Stimulated activated CD8-positive, alpha-beta memory T cell treated with anti-CD3 and anti-CD28 coated beads, Interleukin-12 subunit alpha, Interleukin-12 subunit beta, amount 100 ng/mL, for 24 hours (primary cell): ENCODE measurements around the gene PTK6.

Experiments used
- DNase-seq: peaks from one replicate; pipeline ENCODE4 v3.0.0-alpha.2; 2020; ENCODE audit errors: extremely low read depth

The PTK6 gene

DNA sequence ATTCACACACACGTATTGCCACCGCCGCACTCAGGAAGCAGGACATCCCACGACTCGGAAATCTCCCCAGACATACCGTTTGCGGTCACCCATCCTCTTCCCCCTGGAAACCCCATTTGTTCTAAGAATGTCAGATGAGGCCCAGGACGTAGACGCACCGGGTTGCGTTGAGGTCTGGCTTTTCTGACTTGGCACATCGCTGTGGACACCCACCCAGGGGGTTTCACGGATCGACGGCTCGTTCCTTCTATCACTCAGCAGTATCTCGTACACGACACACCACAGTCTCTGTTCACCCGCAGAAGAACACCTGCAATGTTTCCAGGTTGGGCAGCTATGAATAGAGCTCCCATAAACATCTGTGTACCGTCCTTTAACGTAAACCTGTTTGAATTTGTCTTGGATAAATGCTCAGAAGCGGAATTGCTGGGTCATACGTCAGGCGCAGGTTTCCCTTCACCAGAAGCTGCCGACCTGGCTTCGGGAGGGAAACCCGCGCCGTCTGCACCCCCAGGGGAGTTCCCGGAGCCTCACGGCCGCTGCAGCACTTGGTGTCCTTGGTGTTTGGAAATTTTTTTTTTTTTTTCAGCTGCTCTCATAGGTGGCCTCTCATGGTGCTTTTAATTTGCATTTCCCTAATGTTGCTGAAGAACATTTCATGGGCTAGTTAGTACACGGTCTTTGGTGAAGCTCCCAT, 29.0 kb downstream of the PTK6 start:
- no peak for DNase-seq

DNA sequence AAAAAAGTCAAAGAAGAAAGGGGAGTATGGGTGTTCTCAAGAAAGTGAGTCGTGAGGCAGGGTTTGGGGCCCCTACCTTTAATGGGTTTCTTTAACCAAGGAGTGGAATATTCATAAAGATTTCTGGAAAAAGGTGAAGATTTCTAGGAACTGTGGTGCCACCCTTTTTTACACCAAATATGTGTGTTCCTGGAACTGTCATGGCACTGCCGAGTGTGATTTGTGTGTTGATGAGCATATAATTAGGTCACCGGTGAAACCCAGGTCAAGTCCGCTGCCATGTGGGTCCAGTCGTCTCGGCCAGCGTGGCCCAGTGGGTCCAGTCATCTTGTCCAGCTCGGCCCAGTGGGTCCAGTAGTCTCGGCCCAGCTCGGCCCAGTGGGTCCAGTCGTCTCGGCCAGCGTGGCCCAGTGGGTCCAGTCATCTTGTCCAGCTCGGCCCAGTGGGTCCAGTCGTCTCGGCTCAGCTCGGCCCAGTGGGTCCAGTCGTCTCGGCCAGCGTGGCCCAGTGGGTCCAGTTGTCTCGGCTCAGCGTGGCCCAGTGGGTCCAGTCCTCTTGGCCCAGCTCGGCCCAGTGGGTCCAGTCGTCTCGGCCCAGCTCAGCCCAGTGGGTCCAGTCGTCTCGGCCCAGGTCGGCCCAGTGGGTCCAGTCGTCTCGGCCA, 30.0 kb downstream of the PTK6 start:
- no peak for DNase-seq

DNA sequence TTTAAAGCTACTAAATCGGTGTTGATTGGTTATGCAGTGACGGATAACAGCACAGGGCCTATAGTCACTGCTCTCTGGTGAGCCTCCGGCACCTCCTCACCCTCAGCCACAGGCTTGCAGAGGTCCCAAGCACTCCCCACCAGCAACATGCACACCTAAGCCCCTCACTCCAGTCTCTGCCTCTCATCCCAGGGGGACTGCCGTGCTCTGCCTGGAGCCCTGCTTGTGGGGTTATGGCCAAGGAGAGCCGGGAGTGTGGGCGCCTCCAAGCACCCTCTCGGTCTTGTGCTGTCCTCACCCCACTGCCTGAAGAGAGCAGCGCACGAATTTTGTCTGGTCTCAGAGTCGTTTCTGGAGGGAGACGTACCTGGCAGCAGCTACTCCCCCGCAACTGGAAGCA, 31.5 kb downstream of the PTK6 start:
- no peak for DNase-seq

DNA sequence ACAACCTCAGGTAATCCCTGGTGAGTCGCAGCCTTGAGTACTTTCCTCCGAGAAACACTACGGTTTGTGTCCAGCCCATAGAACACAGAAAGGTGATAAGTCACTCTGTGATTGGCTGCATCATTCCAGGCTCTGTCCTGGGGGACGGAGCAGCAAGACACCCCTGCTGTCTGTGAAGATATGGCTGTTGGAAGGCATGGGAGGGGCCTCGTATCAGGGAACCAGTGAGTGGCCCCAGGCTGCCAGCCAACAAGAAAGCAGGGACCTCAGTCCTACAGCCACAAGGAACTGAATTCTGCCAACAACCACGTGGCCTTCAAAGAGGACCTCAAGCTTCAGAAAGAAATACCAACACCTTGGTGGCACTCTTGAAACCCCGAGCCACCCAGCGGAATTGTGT, 31.9 kb downstream of the PTK6 start:
- no peak for DNase-seq

DNA sequence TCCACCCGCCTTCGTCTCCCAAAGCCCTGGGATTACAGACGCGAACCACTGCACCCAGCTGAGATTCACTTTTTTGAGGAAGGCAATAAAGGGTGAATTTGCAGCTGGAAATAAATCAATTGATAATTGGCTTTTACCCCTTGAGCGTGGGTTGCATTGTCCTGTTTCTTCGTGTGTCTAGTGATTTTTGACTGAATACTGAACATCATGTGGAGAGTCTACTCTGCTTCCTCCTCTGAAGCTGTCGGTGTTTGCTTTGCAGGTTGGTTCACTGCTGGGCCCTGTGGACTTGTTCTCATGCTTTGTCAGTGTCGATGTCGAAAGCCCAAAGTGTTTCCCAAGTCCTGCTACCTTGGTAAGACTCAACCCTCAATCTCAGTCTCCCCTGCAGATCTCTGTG, 32.5 kb downstream of the PTK6 start:
- no peak for DNase-seq

DNA sequence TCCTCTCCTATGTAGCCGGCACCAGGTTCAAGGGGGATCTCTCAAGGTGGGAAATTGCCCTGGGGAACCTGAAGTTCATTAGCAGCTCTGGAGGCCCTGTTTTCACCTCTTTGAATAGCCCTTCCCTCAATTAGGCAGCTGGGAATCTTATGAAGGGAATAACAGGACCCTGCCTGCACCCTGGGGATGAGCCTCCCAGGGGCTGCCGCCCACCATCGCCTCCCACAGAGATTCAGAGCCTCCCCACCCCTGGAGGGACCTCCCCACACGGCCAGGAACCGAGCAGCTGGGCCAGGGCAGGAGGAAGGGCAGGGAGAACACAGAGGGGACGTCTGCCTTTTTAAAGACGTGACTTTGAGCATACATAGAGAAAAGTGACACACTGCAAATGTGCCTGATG, 33.7 kb downstream of the PTK6 start:
- DNase-seq: no peak

DNA sequence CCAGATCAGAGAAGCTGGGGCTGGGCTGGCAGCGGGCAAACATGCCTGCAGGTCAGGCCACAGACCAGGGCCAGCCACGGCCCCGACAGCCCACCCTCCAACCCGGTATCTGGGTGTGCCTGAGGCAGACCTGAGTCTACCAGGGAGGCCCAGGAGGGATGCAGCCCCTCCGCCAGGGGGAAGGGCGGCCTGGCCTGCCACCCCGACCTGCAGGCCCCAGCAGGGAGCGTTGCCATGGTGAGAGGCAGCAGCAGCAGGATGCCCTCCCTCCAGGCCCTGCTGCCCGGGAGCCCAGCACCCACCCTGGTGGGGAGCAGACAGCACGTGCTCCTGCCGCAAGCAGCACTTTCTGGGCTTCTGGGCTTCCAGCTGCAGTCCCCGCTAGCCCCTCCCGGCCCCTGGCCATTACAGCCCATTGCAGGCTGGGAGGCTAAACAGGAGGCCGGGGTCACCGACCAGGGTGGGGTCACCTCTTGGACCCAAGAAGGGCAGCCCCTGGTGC, 34.5 kb downstream of the PTK6 start:
- no peak for DNase-seq

DNA sequence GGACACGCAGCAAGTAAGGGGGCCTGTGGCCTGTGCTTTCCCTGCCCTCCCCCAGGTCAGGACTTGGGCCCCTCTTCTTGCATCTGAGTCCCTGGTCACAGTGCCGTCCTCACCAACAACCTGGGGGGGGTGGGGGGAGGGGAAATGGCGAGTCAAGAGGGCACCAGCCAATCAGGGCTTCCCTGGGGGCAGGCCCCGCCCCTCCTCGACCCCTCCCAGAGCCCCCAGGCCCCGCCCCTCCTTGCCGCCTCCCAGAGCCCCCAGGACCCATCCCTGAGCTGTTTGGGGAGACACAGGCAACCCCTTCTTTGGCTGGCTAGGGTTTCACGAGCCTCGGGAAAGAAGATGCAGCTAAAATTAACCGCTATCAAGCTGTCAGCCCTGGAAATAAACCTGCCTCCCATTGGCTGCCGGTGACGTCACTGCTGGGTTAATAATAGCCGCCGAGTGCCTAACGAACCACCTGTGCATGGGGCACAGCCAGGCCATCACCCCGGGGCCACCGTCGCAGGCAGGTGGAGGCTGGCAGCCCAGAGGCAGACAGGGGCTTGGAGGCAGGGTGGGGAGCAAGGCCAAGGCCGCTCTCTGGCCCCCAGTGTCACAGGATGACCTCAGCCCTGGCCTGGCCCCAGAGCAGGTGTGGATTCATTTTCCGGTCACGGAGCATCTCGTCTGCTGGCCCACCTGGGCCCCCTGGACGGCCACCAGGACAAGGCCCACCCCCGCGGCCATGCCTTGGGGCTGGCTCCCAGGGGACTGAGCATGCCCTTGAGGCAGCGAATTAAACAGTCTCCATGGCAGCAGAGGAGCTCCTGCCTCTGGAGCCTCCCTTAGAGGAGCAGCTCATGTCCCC, 35.1 kb downstream of the PTK6 start:
- DNase-seq: no peak

DNA sequence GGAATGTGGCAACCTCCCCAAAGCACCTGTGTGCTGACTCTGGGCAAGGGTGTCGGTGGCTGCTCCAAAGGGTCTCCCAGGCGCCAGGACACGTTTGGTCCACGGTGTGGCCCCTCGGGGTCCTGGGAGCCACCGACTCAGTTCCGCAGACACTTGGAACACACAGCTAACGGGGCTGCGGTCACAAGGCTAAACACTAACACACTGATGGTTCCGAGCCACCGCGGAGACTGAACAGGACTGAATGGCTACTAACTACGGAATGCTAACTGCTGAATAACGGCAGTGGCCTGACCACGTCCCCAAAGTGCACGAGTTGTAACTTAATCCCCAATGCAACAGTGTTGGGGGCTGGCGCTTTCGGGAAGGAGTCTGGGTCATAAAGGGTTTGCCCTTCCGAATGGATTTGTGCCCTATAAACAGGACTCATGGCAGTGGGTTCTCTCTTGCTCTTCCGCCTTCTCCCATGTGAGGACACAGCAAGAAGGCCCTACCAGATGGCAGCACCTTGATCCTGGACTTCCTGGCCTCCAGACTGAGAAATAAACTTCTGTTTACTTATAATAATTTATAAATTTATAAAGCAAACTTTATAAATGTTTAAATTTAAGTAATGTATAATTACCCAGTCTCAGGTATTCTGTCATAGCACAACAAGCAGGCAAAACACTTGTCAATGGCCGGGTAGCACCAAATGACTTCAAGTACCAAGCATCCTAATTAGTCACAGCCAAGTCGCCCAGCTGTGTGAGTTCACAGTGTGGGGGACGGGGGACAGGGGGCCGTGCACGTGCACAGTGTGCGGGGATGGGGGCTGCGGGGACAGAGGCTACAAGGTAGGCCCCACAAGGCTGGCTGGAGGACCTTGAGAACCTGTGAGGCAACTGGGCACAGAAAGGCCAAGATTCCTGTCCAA, 36.0 kb downstream of the PTK6 start:
- no peak for DNase-seq

DNA sequence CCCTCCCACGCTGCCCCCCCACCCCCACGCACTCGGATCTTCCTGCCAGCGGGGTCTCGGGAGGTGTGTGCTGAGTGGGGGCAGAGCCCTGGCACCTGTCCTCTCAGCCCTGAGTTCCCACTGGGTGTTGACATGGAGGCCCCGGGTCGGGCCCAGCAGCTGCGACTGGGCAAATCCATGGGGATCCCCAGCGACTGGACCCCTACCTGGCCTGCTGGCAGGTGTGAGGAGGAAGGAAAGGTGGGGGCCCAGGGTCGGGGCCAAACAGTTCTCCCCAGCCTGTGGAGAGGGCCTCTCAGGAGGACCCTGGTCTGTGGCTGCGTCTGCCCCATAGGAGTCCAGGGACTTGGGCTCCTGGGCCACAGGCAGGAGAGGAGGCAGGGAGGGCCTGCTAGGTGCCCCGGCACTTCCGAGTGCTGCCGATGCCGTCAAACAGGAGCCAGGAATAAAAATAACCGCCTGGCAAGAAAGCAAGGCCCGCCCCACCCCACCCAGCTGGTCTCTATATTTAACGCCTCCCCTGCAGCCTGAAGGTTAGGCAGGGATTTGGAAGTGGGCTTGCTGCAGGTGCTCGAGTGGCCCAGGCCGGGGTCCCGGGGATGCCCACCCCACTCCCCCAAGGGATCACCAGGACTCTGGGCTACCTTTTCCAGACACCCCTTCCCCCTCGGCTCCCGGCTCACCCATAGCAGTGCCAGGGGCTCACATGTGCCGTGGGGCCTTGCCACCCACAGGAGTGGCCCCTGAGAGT, 36.9 kb downstream of the PTK6 start:
- no peak for DNase-seq

DNA sequence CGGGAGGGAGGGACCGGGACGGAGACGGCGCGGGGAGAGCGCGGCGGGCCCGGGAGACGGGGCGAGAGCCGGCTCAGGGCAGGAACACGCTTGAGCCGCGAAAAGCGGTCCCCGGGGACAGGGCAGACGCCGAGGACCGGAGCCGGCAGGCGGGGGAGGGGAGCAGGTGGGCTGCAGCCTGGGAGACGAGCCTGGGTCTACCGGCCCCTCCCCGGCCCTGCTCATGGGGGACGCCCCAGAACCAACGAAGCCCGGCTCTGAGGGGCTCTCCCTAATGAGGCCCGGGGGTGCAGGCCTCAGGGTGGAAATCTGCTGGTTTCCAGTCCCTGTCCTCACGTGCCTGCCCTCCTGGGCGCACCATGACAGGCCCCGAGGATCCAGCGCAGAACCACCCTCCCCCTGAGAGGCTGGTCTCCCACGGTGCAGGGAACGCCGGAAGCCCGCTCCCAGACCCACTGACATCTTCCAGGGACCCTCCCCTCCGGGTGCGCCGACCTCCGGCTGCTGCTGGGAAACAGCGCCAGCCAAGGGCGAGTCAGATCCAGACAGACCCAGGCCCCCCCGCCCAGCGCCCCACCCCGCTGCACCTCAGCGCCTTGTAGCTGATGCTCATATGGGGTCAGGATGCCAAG, 37.7 kb downstream of the PTK6 start:
- DNase-seq: no peak

DNA sequence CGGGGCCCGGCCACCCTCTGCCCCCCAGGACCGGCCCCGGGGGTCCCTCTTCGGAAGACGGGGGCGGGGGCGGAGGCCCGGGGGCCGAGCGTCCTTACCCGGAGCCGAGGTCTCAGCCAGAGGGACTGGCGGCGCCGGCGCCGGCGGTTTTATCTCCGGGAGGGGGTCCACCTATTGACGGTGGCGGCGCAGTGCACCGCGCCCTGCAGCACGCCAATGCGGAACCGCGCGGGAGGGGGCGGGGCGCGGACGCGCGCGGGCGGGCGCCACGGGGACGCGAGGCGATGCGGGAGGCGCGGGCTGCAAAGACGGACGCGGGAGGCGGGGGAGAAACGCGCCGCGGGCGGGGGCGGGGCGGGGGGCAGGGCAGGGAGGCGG, 38.2 kb downstream of the PTK6 start, which contains the start of gene EEF1A2:
Gene EEF1A2, minus strand, starts transcription at position 124 of the 378 bp plus-strand sequence. CDS start 1,320 bp downstream, outside the sequence.
- DNase-seq: no peak

DNA sequence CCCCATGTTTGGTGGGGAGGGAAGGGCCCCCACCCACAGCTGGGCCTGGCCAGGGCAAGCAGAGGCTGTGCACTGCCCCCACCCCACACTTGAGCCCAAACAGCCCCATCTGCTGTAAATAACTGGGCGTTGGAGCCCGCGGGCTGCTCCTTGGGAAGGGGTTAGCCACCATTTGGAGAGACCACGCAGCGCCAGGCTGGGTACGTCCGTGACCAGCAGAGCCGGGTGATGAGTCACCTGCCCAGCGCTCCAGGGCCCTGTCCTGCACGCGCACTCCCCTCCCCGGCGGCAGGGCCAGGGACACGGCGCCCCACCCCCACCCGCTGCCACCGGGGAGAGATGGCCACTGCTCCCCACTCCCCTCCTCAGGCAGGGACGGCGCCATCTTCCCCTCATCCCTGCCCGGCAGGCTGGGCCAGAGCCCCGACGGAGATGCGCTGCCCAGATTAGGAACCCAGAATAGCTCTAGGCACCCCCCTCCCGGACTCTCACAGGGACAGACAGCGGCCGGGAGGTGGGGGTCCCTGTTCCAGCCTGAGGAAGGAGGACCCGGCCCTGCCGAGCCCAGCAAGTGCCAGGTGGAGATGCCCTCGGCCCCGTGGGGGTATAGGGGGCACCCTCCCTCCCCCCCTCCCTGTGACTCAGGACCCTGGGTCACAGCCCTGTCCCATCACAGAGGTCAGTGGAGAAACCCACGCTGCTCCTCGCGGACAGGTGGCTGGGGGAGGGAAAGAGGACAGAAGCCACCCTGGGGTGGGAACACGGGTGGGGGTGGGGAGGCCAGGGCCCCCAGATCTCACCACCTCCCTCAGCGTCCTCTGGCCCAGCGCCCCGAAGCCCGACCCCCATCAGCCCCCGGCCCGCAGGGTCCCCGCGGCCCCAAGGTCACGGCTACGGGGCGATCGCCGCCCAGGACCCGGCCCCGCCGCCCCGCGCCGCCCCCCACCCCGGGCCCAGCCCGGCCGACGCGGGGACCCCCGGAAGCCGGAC, 38.9 kb downstream of the PTK6 start:
- DNase-seq: no peak

DNA sequence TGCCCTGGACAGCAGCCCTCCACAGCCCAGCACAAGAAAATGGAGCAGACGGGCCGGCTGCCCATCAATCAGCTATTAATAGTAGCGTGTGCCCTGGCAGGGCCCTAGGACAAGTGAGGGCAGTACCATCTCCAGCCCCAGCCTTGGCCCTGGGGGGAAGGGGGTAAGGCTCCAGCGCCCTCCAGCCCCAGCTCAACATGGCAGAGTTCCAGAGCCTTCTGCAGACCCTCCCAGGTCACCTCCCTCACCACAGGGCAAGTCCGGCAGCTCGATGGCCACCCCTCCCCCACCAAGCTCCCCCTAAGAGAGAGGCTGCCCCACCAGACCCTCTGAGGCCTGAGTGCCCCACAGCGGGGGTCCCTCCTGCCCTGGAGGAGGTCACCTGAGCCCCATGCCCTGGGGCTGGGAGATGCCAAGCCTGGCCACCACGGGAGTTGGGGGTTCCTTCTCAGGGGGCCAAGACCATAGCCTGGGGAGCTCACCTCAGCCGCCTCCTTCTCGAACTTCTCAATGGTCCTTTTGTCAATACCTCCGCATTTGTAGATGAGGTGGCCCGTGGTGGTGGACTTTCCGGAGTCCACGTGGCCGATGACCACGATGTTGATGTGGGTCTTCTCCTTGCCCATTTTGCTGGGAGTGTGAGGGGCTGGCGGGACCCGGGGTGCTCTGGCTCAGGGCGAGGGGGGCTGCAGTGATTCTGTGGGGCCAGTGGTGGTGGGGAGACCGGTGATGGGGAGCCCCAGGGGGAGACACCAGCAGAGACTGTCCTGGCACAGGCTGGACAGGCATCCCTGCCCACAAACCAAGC, 39.8 kb downstream of the PTK6 start:
- no peak for DNase-seq

DNA sequence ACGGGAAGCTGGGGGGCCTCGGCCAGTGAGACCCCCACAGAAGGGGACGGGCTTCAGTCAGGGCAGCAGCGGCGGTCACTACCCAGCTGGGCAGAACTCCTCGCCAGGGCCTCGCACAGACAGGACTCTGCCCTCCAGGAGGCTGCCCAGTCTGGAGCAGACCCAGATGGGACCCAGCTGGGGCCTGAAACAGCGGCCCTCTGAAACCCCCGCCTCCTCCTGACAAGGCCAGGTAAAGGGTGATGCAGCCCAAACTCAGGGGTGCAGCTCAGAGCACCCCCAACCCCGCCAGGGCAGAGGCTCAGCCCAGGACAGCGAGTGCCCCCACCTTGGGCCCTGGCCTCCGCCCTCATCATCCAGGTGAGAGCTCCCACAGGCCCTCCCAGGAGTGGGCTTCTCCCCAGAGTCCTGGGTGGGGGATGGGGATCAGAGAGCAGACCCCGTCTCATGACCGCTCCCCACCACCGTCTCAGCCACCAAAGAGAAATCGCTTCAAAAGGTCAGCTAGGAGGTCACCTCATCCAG, 40.5 kb downstream of the PTK6 start:
- no peak for DNase-seq

DNA sequence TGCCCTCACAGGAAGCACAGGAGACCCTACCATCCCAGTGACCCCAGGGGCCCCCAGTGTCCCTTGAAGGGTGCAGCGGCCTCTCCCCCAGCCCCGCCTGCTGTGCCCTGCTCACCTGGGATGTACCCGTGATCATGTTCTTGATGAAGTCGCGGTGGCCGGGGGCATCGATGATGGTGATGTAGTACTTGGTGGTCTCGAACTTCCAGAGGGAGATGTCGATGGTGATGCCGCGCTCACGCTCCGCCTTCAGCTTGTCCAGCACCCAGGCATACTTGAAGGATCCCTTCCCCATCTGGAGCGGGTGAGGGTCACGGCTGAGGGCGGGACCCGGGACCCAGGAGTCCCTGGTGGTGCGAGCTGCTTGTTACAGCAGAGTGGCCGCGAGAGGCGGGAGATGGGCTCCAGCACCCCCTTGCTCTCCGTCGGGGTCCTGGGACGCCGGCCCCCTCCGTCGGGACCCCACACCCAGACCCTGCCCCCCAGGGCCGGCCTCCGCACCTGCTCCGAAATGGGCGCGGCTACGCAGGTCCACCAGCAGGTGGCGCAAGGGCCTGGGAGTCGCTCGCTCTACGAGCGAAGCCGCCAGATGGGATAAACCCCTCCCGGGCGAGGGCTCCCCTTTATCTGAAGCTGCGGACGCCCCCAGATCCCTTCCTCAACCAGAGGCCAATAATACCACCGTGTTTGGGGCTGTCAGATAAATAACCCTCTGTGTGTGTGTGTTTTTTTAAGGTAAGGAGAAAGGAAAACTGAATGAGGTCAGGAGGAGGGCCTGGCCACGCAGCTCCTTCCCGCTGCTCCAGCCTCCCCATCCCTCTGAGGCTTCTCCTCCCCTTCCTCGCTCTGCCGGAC, 41.2 kb downstream of the PTK6 start:
- DNase-seq: peak; percentile 49

DNA sequence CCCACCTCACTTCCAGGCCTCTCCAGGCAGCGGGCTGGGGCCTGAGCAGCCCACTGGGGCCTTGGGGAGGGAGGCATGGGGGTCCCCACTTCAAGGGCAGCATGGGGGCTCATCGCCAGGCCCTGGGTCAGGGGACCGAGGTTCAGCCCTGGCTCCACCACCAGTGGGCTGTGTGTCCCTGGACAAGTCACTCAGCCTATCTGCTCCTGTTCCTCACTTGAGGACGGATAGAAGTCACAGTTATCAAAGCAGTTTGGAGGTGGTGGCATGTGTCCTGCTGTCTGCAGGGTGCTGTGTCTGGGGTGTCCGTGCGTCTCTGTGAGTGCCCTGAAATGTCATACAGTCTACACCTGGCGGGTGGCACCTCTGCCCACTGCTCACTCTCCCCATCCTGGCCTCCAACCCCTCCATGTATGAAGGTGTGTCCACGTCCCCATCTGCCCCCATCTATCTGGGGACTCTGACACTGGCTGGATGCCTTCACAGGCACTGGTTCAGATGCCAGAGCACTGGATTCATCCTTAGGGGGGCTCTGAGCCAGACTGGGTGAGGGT, 41.9 kb downstream of the PTK6 start:
- no peak for DNase-seq
